NT2/D1 (cell line): ENCODE measurements around the gene TAF1C.

Experiments
- DNase-seq: peaks from one replicate; pipeline ENCODE4 v3.0.0-alpha.2; 2011; ENCODE audit warnings: low read depth, low spot score
- H3K27me3 ChIP-seq: 2 replicates; pipeline ENCODE4 v1.6.0; 2011; ENCODE audit warnings: mild to moderate bottlenecking; ENCODE audit not compliant: insufficient read length, insufficient read depth
- H3K36me3 ChIP-seq: 2 replicates; pipeline ENCODE4 v1.6.1; 2011; ENCODE audit warnings: mild to moderate bottlenecking, low read length, mixed read lengths; ENCODE audit not compliant: insufficient read depth, insufficient read length
- H3K4me1 ChIP-seq: 2 replicates; pipeline ENCODE4 v1.5.1; 2011; ENCODE audit not compliant: insufficient read depth, insufficient read length
- H3K4me3 ChIP-seq: 2 replicates; pipeline ENCODE4 v1.5.1; 2011; ENCODE audit warnings: low read depth; ENCODE audit not compliant: insufficient read length
- H3K9ac ChIP-seq: 2 replicates; pipeline ENCODE4 v1.6.0; 2011; ENCODE audit warnings: low read depth; ENCODE audit not compliant: insufficient read length
- H3K9me3 ChIP-seq: 2 replicates; pipeline ENCODE4 v1.5.1; 2011; ENCODE audit warnings: mild to moderate bottlenecking, low read length; ENCODE audit not compliant: insufficient read depth
- SUZ12 ChIP-seq: IDR thresholded peaks from 2 replicates; pipeline ENCODE4 v1.6.1; 2011; ENCODE audit not compliant: insufficient read length, insufficient read depth; ENCODE audit errors: extremely low read depth
- YY1 ChIP-seq: IDR thresholded peaks from 2 replicates; pipeline ENCODE4 v1.6.1; 2011; ENCODE audit not compliant: insufficient read length, insufficient read depth
- ZNF274 ChIP-seq: IDR thresholded peaks from 2 replicates; pipeline ENCODE4 v1.6.1; 2011; ENCODE audit warnings: mild to moderate bottlenecking, low read depth, low read length

TAF1C gene

GRCh38 chr16:84176192-84177053, 10.4 kb downstream of the TAF1C start:
- Histone ChIP-seq H3K27me3 (no peaks in the 10 kb centered on the region), H3K9ac (peak overlapping the region; percentile 57), H3K9me3 (no peaks in the 10 kb centered on the region), H3K36me3 (peaks cover 41% of the 10 kb centered on the region), H3K4me3 (no peak overlapping the region), H3K4me1 (peaks cover 25% of the 10 kb centered on the region)
- TF ChIP-seq YY1, result no peak
- no peak for TF ChIP-seq SUZ12
- no peak for TF ChIP-seq ZNF274
- DNase-seq, result no peak

- Histone ChIP-seq H3K27me3 (no peaks in the 10 kb centered on the region), H3K4me1 (peaks cover 26% of the 10 kb centered on the region), H3K4me3 (no peak overlapping the region), H3K36me3 (peaks cover 32% of the 10 kb centered on the region), H3K9ac (peak overlapping the region; percentile 62), H3K9me3 (no peaks in the 10 kb centered on the region)
- TF ChIP-seq SUZ12 (no peak), ZNF274 (no peak), YY1 (no peak)
- DNase-seq, result peak; percentile 43
Observed at GRCh38 chr16:84175350-84176081, 11.3 kb downstream of the TAF1C start.

GRCh38 chr16:84174396-84174795, 12.5 kb downstream of the TAF1C start:
- Histone ChIP-seq H3K9ac (no peak overlapping the region), H3K36me3 (peaks cover 20% of the 10 kb centered on the region), H3K27me3 (no peaks in the 10 kb centered on the region), H3K4me3 (no peak overlapping the region), H3K4me1 (peaks cover 26% of the 10 kb centered on the region), H3K9me3 (no peaks in the 10 kb centered on the region)
- DNase-seq, result no peak
- TF ChIP-seq ZNF274 (no peak), SUZ12 (no peak), YY1 (no peak)

GRCh38 chr16:84169765-84170310, 17.0 kb downstream of the TAF1C start:
- no peaks in the 10 kb centered on the region for H3K27me3 ChIP-seq
- no peak overlapping the region for H3K4me3 ChIP-seq
- H3K9ac ChIP-seq, result no peak overlapping the region
- no peak for DNase-seq
- no peaks in the 10 kb centered on the region for H3K9me3 ChIP-seq
- H3K36me3 ChIP-seq, result no peaks in the 10 kb centered on the region
- peaks cover 9% of the 10 kb centered on the region for H3K4me1 ChIP-seq
- TF ChIP-seq SUZ12 (no peak), YY1 (no peak), ZNF274 (no peak)

- no peaks in the 10 kb centered on the region for H3K9me3 ChIP-seq
- no peak for TF ChIP-seq SUZ12
- TF ChIP-seq YY1, result no peak
- no peak for TF ChIP-seq ZNF274
- no peak overlapping the region for H3K9ac ChIP-seq
- H3K4me3 ChIP-seq, result no peak overlapping the region
- no peaks in the 10 kb centered on the region for H3K36me3 ChIP-seq
- no peaks in the 10 kb centered on the region for H3K27me3 ChIP-seq
- peaks cover 9% of the 10 kb centered on the region for H3K4me1 ChIP-seq
- no peak for DNase-seq
Observed at GRCh38 chr16:84166796-84167695, 19.8 kb downstream of the TAF1C start.

- peak overlapping the region; percentile 47 for H3K9ac ChIP-seq
- TF ChIP-seq ZNF274, result no peak
- no peak for TF ChIP-seq SUZ12
- TF ChIP-seq YY1, result no peak
- H3K4me1 ChIP-seq, result peaks cover 6% of the 10 kb centered on the region
- H3K27me3 ChIP-seq, result no peaks in the 10 kb centered on the region
- no peaks in the 10 kb centered on the region for H3K36me3 ChIP-seq
- no peak for DNase-seq
- H3K9me3 ChIP-seq, result no peaks in the 10 kb centered on the region
- H3K4me3 ChIP-seq, result no peak overlapping the region
Observed at GRCh38 chr16:84165746-84166145, 21.1 kb downstream of the TAF1C start.
